Effector memory CD4-positive, alpha-beta T cell (primary cell): Measurements from ENCODE around the gene SMG6.
"Not testable (repeated sequence)": the region's sequence is repeated elsewhere in the genome, so short reads cannot be mapped to it uniquely, and the experiment has no call there.

Source experiments
- DNase-seq, 3 donors: peaks; one replicate each; pipeline ENCODE4 v3.0.0-alpha.2; 2020
- H3K27ac ChIP-seq: 2 replicates; pipeline ENCODE4 v1.7.0; 2013; ENCODE audit warnings: mild to moderate bottlenecking, low read length, moderate library complexity; ENCODE audit not compliant: insufficient read depth, poor library complexity, severe bottlenecking
- H3K27me3 ChIP-seq: replicated peaks from 2 replicates; pipeline ENCODE4 v1.7.0; 2013; ENCODE audit warnings: mild to moderate bottlenecking, low read length; ENCODE audit not compliant: insufficient read depth, control insufficient read depth, poor library complexity, severe bottlenecking
- H3K36me3 ChIP-seq: 2 replicates; pipeline ENCODE4 v1.7.0; 2013; ENCODE audit warnings: mild to moderate bottlenecking, low read length, moderate library complexity; ENCODE audit not compliant: control insufficient read depth, insufficient read depth
- H3K4me1 ChIP-seq: 2 replicates; pipeline ENCODE4 v1.7.0; 2013; ENCODE audit warnings: low read length, mild to moderate bottlenecking; ENCODE audit not compliant: control insufficient read depth, insufficient read depth, poor library complexity, severe bottlenecking
- H3K4me3 ChIP-seq: 2 replicates; pipeline ENCODE4 v1.7.0; 2013; ENCODE audit warnings: low read length, low read depth, mild to moderate bottlenecking; ENCODE audit not compliant: insufficient read depth, poor library complexity, severe bottlenecking
- H3K9me3 ChIP-seq: 2 replicates; pipeline ENCODE4 v1.7.0; 2013; ENCODE audit warnings: mild to moderate bottlenecking, low read length, moderate library complexity; ENCODE audit not compliant: control insufficient read depth

Gene SMG6

GRCh38 chr17:2279707-2280106 is 23.9 kb downstream of the SMG6 start:
- Histone ChIP-seq H3K36me3 (peaks cover 52% of the 10 kb centered on the region), H3K9me3 (no peaks in the 10 kb centered on the region), H3K4me1 (no peaks in the 10 kb centered on the region), H3K4me3 (no peak overlapping the region), H3K27ac (no peak overlapping the region), H3K27me3 (no peaks in the 10 kb centered on the region)
- no peak for DNase-seq

- Histone ChIP-seq H3K36me3 (peaks cover 36% of the 10 kb centered on the region), H3K9me3 (no peaks in the 10 kb centered on the region), H3K4me1 (no peaks in the 10 kb centered on the region), H3K4me3 (no peak overlapping the region), H3K27ac (no peak overlapping the region), H3K27me3 (no peaks in the 10 kb centered on the region)
- no peak for DNase-seq
Observed at GRCh38 chr17:2277429-2278170, 26.0 kb downstream of the SMG6 start.

DNA sequence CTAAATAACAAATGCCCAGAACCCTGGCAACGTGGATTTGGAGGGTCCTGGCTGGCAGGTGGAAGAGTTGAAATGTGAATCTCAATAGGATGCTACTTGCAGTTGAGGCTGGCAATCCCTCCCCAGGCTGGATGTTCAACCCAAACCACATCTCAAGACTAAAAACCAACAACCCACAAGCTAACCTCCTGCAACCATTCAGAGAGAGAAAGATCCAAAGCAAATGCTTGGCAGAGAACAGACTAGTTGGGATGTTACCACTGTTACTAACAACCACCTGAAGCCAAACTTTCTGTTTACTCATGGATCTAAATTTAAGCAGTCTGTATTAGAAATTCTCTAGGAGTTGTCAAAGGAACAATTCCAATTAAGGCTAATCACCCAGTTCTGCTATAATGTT is 27.9 kb downstream of the SMG6 start:
- H3K9me3 ChIP-seq, result no peaks in the 10 kb centered on the region
- H3K36me3 ChIP-seq, result peaks cover 18% of the 10 kb centered on the region
- no peaks in the 10 kb centered on the region for H3K4me1 ChIP-seq
- H3K27ac ChIP-seq, result no peak overlapping the region
- no peak overlapping the region for H3K4me3 ChIP-seq
- DNase-seq, result no peak
- no peaks in the 10 kb centered on the region for H3K27me3 ChIP-seq

DNA sequence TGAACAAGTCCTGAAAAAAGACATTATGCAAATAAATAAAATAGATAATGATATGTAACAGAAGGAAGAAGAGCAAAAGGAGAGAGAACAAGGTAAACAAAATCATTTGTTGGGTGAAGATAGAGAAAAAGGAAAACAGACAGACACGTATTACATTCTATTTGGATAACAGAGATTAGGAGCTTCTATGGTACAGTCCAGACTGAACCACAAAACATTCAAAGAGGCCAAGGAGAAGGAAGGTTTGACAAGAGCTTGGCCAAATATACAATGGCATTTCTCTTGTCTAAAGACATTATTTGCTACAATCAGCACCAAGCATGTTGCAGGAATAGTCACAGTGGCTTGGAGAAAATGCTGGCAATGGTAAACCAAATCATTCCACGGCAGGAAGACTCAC is 29.2 kb downstream of the SMG6 start:
- no peaks in the 10 kb centered on the region for H3K9me3 ChIP-seq
- H3K27ac ChIP-seq, result no peak overlapping the region
- no peaks in the 10 kb centered on the region for H3K27me3 ChIP-seq
- peaks cover 9% of the 10 kb centered on the region for H3K36me3 ChIP-seq
- DNase-seq, result no peak
- no peaks in the 10 kb centered on the region for H3K4me1 ChIP-seq
- no peak overlapping the region for H3K4me3 ChIP-seq

GRCh38 chr17:2271985-2272702 is 31.4 kb downstream of the SMG6 start:
- H3K27me3 ChIP-seq, result no peaks in the 10 kb centered on the region
- no peak overlapping the region for H3K4me3 ChIP-seq
- H3K9me3 ChIP-seq, result no peaks in the 10 kb centered on the region
- no peak overlapping the region for H3K27ac ChIP-seq
- H3K4me1 ChIP-seq, result peaks cover 11% of the 10 kb centered on the region
- no peaks in the 10 kb centered on the region for H3K36me3 ChIP-seq
- no peak for DNase-seq

DNA sequence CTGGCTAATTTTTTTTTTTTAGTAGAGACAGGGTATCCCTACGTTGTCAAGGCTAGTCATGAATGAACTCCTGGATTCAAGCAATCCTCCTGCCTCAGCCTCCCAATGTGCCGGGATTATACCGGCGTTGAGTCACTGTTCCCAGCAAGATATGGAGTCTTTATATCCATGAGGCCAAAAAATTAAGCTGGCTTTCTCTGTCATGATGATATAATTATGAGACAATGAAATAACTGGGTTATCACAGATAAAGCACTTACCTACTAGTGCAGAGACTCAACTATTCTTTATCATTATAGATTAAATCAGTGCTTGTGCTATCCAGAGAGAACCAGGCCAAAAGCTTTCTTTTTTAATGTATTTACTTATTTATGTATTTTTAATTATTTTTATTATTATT is 36.2 kb downstream of the SMG6 start:
- H3K27ac ChIP-seq, result peak overlapping the region; percentile 85
- H3K4me3 ChIP-seq, result no peak overlapping the region
- H3K9me3 ChIP-seq, result no peaks in the 10 kb centered on the region
- DNase-seq, result no peak
- no peaks in the 10 kb centered on the region for H3K27me3 ChIP-seq
- H3K4me1 ChIP-seq, result peaks cover 49% of the 10 kb centered on the region
- H3K36me3 ChIP-seq, result no peaks in the 10 kb centered on the region

DNA sequence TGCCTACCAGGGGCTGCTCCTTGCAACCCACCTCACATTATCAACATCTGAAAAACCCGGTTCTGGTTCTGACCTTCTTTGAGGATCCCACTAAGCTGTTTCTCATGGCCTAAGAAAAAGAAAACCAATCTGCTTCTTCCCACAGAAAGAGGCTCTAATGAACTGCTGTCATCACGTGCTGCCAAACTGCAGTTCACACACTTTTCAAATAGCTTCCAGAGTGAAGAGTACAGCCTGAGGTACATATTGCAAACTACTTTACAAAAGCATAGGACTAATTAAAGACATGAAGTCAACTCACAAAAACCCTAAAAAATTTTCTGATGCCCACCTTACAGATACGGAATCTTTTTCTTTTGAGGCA is 36.7 kb downstream of the SMG6 start:
- H3K27me3 ChIP-seq, result no peaks in the 10 kb centered on the region
- no peaks in the 10 kb centered on the region for H3K9me3 ChIP-seq
- H3K4me1 ChIP-seq, result peaks cover 55% of the 10 kb centered on the region
- H3K36me3 ChIP-seq, result no peaks in the 10 kb centered on the region
- no peak for DNase-seq
- H3K4me3 ChIP-seq, result peak overlapping the region; percentile 12
- H3K27ac ChIP-seq, result peak overlapping the region; percentile 85

- Histone ChIP-seq H3K27ac (peak overlapping the region; percentile 85), H3K9me3 (no peaks in the 10 kb centered on the region), H3K4me1 (peaks cover 60% of the 10 kb centered on the region), H3K36me3 (no peaks in the 10 kb centered on the region), H3K27me3 (no peaks in the 10 kb centered on the region), H3K4me3 (peak overlapping the region; percentile 12)
- DNase-seq, result peak; percentile 74 to 78 (median 76)
Observed at GRCh38 chr17:2266045-2266864, 37.3 kb downstream of the SMG6 start.

GRCh38 chr17:2265166-2265565 is 38.4 kb downstream of the SMG6 start:
- not testable (repeated sequence) for DNase-seq, H3K27me3 ChIP-seq, H3K4me3 ChIP-seq, H3K9me3 ChIP-seq, H3K36me3 ChIP-seq
- peak overlapping the region; percentile 85 for H3K27ac ChIP-seq
- peaks cover 63% of the 10 kb centered on the region for H3K4me1 ChIP-seq
